NCI-H2029 (cell line): ENCODE measurements around the gene SFTPD.

ENCODE experiments used
- DNase-seq: peaks from one replicate; lab custom pipeline; 2025; lab: John Stamatoyannopoulos, UW

The SFTPD gene

DNA sequence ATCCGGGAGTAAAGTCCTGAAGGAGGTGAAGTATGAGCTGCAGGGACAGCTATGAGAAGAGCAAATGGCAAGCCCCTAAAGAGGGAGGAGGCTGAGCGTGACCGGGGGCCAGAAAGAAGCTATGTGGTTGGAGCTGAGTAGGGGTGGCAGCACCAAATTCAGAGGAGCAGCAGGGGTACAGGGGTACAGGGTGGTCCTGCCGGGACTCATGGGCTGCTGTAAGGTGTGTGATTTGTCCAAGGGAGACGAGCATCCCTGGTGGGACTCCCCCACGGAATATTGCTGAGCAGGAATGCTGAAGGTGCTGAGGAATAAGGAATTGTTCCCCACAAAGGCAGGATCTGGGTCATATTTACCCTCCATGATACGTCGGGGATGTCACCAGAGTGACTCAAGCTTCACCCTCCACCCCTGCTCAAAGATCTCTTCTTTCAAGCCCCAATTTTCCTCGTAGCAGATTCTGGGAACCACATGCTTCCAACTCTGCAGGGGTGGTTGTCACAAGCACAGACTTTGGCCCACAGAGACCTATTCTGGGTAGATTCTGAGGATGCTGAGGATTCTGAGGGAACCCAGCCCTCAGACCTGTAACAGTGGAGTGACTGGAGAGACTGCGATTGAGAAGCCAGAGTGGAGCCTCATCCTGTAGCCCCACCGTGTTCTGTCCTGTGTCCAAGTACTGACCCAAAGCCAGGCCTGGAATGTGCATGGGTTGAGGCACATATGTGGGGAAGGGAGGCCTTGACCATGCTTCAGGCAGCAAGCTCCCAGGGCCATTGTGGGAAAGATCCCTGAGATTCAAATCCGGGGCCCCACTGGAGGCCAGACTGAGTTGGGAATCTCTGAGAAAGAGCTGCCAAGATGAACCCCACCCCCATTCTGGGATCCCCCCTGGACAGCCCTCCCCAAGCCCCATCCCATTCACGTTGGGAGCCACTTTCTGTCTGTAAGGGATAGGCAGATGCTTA lies 4.2 kb downstream of the SFTPD start:
- no peak for DNase-seq

DNA sequence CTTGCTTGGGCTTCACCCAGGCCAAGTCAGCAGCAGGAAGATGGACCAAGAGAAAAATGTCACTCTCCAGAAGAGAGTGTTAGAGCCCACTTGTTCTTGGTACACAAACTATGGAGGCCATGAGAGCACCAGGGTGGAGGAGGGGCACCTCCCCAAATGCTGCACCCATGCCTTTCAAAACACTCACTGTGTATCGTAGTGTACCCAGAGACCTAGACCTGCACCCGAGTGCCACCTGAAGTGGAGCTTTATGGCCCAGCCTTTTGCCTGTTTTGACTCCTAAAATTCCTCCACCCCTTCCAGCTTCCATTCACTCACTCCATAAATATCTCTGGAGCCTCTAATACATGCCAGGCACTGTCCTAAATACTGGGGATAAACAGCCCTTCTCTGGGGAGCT lies 5.0 kb downstream of the SFTPD start:
- no peak for DNase-seq

- DNase-seq: no peak
Observed at GRCh38 chr10:79942261-79943185, 6.4 kb downstream of the SFTPD start.

DNA sequence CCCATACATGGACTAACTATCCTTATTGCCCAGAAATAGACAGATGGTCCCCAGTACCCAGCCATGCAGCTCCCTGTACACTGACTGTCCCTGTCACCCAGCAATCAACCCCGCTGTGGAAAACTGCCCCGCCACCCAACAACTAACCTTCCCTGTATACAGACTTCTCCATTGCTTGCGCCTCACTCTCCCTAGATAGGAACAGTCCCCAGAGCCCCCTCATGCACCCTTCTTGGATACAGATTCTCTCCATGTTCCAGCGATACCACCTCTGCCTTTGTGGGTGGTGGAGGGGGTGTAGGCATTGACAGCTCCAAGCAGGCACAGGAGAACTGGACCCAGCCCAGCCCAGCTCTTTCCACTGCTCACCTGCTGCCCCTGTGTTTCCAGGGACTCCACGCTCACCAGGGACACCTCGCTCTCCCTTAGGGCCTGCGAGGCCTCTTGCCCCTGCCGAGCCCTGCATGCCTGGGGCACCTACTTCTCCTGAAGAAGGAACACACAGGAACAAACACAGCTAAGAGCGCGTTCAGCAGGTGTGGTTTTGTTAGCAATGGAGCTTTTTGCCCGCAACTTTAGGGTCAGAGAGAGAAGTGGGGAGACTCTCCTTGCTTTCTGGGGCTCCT lies 7.2 kb downstream of the SFTPD start:
- DNase-seq: no peak

- no peak for DNase-seq
Observed at GRCh38 chr10:79941146-79941545, 7.8 kb downstream of the SFTPD start.

GRCh38 chr10:79940431-79940830 lies 8.5 kb downstream of the SFTPD start:
- no peak for DNase-seq

GRCh38 chr10:79939969-79940368 lies 8.9 kb downstream of the SFTPD start:
- no peak for DNase-seq

- DNase-seq: no peak
Observed at GRCh38 chr10:79938728-79939406, 10.0 kb downstream of the SFTPD start.

DNA sequence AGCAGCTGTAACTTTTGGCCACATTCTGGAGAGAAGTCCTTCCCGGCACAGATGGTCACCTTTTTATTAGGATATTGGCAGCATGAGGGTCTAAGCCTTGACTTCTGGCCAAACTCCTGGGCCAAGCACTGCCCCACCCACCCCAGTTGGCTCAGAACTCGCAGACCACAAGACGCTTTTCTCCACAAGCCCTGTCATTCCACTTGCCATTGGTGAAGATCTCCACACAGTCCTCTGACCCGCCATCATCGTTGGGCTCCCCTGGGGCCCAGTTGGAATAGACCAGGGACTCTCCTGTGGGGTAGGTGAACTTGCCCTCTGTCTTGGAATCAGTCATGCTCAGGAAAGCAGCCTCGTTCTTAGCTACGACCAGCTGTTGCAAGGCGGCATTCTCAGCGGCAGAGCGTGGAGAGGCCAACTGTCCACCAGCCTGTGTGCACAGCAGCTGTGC lies 11.2 kb downstream of the SFTPD start:
- DNase-seq: no peak

- no peak for DNase-seq
Observed at GRCh38 chr10:79936625-79937615, 12.0 kb downstream of the SFTPD start.

- DNase-seq: peak; percentile 35
Observed at GRCh38 chr10:79933961-79934360, 14.9 kb downstream of the SFTPD start.

- DNase-seq: no peak
Observed at GRCh38 chr10:79932841-79933379, 16.0 kb downstream of the SFTPD start.

- no peak for DNase-seq
Observed at GRCh38 chr10:79932307-79932706, 16.6 kb downstream of the SFTPD start.

DNA sequence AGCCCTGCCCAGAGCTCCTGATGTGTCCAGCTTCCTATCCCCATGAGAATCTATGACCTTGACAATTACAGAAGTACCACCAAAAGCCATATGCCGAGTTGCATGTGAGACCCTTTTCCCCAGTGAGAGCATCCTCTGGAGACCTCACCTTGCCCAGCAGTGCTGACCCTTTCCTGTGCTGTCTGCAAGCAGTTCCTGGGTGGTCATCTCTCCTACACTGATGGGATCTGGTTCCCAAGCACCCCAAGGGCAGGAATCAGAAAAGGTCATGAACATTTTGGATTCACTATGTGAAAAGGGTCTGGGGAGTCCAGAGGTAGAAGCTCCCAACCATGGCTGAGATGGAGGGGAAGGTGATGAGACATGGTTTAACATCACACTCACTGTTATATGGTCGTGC lies 18.2 kb downstream of the SFTPD start:
- DNase-seq: no peak

GRCh38 chr10:79930267-79930666 lies 18.6 kb downstream of the SFTPD start:
- DNase-seq: no peak

- DNase-seq: peak; percentile 55
Observed at GRCh38 chr10:79929409-79929904, 19.4 kb downstream of the SFTPD start.

DNA sequence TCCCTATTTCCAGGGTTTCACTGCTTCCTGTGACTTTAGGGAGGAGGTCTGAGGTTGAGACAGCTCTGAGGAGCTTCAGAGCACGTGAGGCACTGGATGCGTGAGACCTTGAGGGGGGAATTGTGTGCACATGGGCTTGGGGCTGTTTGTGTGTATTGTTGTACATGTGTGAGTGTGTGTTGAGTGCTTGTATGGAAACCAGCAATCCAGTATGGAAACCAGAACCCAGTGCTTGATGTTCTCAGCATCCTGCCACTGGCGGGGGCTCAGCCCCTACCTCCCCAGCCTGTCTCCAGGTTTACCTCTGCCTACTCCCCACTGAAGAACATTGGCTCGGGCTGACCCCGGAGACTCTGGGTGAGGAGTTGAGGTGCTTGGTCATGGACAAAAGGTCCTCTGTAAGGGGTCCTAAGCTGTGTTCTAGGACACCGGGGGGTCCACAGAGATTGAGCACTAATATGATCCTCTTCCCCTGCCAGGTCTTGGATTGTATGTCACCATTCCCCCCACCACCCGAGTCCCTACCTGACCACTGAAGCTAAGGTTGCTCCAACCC lies 20.8 kb downstream of the SFTPD start:
- DNase-seq: no peak

DNA sequence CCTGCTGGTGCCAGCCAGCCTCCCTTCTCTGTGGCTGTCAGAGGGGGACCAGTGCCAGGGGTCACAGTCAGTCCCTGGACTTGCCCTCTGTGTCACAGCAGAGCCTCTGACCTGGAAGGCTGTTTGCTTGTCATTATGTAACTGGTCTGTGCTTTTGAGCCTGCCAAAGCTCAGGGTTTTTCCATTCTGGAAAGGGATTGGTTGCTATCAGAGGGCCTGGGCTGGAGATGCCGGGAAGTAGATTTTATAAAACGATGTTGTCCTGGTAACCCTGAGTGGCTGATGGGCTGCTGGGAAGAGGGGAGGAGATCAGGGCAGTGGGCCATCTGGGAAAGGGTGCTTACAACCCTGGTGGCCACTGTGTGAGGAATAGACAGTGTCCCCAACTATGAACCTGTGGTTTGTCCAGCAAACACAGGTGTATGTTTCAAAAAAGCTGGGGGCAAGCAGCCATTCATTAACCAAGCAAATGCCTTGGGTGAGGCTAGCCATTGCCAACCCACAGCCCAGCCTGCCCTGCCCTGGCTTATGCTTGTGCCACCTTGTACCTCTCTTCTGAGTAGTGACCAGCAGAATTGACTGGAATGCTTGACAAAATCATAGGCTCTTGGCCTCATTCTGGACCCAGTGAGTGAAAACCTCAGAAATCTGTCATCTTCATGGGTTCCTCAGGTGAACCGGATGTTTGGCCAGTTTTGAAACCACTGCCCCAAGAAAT lies 21.6 kb downstream of the SFTPD start:
- DNase-seq: no peak

- DNase-seq: no peak
Observed at GRCh38 chr10:79926037-79926436, 22.9 kb downstream of the SFTPD start.
